ENCODE results near the gene RIMBP3C.
"Not testable (repeated sequence)": the region's sequence is repeated elsewhere in the genome, so short reads cannot be mapped to it uniquely, and the experiment has no call there.

Gene RIMBP3C

GRCh38 chr22:21571679-21572078, 20.4 kb upstream of the RIMBP3C start:
- DNase-seq, result no peak

- DNase-seq, result no peak
Measured at GRCh38 chr22:21570398-21570797, 19.1 kb upstream of the RIMBP3C start.

GRCh38 chr22:21569459-21570170, 18.4 kb upstream of the RIMBP3C start:
- DNase-seq, result peak; percentile 52 to 70 (median 57)

- DNase-seq, result not testable (repeated sequence)
Measured at GRCh38 chr22:21569076-21569427, 17.8 kb upstream of the RIMBP3C start.

- DNase-seq, result peak; percentile 55 to 69 (median 59)
Measured at GRCh38 chr22:21568347-21569075, 17.2 kb upstream of the RIMBP3C start.

GRCh38 chr22:21567456-21568346, 16.4 kb upstream of the RIMBP3C start, which contains the start of gene UBE2L3:
Gene UBE2L3, plus strand, starts transcription at chr22:21567714. Its CDS starts 31 bp downstream, at chr22:21567745.
- DNase-seq, result peak; percentile 85 to 94 (median 88)

GRCh38 chr22:21564411-21564810, 13.2 kb upstream of the RIMBP3C start:
- DNase-seq, result no peak

- no peak for DNase-seq
Measured at GRCh38 chr22:21563912-21564311, 12.7 kb upstream of the RIMBP3C start.

- not testable (repeated sequence) for DNase-seq
Measured at GRCh38 chr22:21560657-21561056, 9.4 kb upstream of the RIMBP3C start.

- not testable (repeated sequence) for DNase-seq
Measured at GRCh38 chr22:21559345-21560125, 8.3 kb upstream of the RIMBP3C start.

- not testable (repeated sequence) for DNase-seq
Measured at GRCh38 chr22:21550678-21551047, 598 bp downstream of the RIMBP3C start.

GRCh38 chr22:21550008-21550677, 1.1 kb downstream of the RIMBP3C start:
- DNase-seq, result not testable (repeated sequence)

GRCh38 chr22:21549558-21549957, 1.7 kb downstream of the RIMBP3C start:
- DNase-seq, result not testable (repeated sequence)

GRCh38 chr22:21544432-21545322, 6.6 kb downstream of the RIMBP3C start:
- DNase-seq, result not testable (repeated sequence)

GRCh38 chr22:21539862-21540261, 11.4 kb downstream of the RIMBP3C start:
- DNase-seq, result not testable (repeated sequence)

- not testable (repeated sequence) for DNase-seq
Measured at GRCh38 chr22:21532863-21533648, 18.2 kb downstream of the RIMBP3C start.

- DNase-seq, result not testable (repeated sequence)
Measured at GRCh38 chr22:21531525-21531924, 19.7 kb downstream of the RIMBP3C start.

- not testable (repeated sequence) for DNase-seq
Measured at GRCh38 chr22:21526705-21527500, 24.4 kb downstream of the RIMBP3C start.

Data from suppressor macrophage treated with lipopolysaccharide for 1 hour (primary cell).